ENCODE measurements around the gene PRELID2.

- no peak for TF ChIP-seq CTCF (IDR thresholded peaks at IDR 0.05)
- no peak for TF ChIP-seq POLR2AphosphoS5 (IDR thresholded peaks at IDR 0.05)
- no peak for TF ChIP-seq POLR2A (IDR thresholded peaks at IDR 0.05)
- no peak for TF ChIP-seq EP300 (IDR thresholded peaks at IDR 0.05)
Observed at GRCh38 chr5:145712245-145712644, 122.9 kb downstream of the PRELID2 start.

Data from upper lobe of left lung (tissue), 4 donors.